GM19099 (cell line): ENCODE results near the gene STAB1.

Experiments
- POLR2A ChIP-seq: IDR thresholded peaks from 3 replicates; pipeline ENCODE4 v1.6.1; 2011; ENCODE audit warnings: low read depth; ENCODE audit not compliant: insufficient read length; ENCODE audit errors: extremely low read depth

The STAB1 gene

DNA sequence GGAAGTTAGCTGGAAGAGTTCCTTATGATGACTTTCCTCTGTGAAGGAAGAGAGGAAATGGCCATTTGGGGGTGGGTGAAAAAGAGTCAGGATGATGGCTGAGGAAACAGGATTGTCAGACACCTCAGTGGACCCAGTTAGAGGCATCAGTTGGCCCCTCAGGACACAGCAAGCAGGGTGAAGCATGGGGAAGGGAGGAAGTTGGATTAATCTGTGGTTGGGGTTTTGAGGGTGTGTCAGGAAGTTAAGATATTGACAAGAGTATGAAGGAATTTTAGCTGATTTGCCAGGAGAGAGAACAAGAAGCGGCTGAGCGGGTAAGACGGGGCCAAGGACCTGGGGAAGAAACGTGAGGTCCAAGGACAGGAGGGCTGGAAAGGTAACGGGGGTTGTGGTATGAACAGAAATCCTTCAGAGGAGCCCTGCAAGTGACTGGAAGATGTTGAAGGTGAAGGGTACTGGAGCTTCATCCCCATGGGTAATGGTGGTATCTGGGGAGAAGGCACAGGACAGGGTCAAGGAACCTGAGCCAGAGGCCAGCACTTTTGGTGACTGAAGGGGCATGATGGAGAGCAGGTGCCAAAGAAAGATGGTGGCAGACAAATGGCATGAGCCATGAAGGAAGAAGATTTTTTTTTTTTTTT, 44.0 kb downstream of the STAB1 start:
- TF ChIP-seq POLR2A: no peak

DNA sequence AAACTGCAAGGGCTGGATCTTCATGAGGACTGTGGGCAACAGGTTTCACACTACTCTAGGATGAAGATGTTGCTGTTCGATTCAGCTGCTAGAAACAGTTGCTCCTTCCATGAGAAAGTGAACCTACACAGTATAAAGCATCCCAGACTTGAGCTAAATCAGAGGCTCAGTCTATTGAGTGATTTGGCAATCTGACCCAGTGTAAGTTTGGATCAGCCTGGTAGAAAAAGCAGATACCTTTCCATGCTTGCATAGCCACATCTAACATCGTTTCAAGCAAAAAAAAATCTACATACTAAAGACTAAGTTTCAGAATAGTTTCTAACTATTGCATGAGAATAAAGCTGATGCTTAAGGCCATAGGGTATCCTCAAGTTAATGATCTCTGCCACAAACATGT, 45.9 kb downstream of the STAB1 start:
- TF ChIP-seq POLR2A: no peak

DNA sequence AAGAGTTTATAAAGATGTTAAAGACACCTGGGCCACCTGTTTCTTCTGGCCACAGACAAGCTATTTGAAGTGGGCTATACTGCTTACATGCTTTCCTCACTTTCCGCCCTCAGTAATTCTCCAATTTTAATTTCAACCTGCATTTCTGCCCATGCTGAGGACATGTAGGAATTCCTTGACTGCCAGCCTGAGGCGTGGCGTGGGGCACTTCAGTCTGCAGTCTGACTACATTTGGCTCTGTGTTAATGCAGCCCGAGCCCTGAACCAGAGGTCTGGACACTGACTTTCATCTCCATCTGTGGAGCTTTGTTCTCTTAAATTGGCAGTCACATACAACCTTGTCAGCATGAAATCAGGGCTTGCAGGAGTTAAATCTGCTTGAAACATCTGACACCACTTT, 49.8 kb downstream of the STAB1 start:
- no peak for TF ChIP-seq POLR2A

DNA sequence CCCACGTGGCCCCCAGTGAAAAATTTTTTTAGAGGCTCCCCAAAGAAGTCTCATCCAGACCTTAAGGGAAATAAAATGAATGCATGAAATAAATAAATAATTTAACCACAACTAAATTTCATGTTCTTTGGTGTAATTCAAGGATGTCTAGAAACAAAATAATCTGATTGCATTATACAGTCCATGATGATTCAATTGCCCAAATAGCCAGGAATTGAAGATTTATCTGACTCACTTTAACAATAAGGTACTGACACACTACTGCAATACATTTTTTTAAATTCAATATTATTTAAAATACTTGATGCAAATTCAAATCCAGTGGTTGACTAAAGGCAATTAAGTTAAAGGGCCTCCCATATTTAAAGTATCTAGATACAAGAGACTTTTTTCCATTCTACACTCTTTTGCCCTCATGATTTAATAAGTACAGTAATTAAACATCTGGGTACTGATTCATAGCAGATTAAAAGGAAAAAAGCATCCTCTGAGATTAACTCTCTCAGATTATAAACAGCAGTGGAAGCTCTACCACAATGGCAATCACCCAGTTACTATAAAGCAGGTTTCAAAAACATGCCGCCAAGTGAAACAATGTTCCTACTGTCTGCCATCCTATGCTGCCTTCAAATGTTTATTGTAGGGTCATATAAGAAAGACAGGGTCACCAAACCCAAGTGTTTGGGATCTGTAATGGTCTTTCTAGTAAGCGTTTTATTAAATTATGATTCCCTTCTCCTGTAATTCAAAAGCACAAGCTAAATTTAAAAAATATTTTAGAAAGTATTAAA, 51.2 kb downstream of the STAB1 start:
- no peak for TF ChIP-seq POLR2A

DNA sequence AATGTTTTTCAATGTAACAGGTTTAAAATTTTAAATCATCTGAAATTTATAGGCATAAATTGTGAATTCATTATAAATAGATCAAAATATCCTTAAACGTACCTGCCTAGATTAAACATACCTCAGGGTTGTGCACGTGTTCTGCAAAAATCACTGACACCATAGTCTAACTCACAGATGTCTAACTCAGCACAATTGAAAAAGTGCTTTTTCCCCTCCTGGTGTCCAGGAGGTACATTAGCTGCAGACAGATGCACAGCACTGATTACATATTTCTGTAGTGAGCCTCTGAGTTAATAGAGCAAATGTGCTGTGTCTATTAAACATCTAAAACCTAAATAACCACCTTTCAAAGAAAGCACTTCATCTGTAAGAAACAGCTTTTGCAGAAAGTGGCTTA, 52.0 kb downstream of the STAB1 start:
- TF ChIP-seq POLR2A: no peak

DNA sequence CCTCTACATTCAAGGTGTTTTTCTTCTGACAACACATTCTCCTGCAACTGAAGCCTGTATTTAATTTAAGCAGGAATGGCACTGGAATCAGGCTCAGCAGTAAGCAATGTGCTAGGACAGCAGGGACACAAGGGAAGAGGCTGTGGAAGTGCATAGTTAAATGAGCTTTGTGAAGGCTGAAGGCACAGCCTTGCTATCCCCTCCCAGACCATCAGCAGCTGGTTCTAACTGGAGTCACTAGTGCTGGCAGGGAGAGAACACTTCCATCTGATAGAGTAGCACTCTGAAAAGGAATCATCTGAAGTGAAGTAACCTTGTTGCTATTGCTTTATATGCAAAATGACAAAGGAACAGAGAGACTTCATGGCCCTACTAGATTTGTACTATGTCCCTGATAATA, 56.0 kb downstream of the STAB1 start:
- TF ChIP-seq POLR2A: no peak

DNA sequence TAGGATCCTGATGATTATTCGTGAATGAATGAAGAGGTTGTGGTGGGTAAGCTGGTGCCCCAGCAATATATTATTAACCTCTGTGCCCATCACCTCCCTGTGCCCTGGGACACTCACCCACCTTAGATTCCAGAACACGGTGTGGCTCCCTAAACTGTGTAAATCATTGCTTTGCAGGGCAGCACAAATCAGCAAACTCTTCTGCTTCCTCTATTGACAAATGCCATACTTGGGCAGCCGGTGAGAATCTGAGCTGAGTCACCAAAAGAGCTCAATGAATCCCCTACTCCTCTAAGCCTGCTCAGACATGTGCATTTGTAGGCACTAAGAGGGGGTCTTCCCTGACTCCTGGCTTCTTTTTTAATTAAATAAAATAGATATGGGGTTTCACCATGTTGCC, 57.0 kb downstream of the STAB1 start:
- no peak for TF ChIP-seq POLR2A

DNA sequence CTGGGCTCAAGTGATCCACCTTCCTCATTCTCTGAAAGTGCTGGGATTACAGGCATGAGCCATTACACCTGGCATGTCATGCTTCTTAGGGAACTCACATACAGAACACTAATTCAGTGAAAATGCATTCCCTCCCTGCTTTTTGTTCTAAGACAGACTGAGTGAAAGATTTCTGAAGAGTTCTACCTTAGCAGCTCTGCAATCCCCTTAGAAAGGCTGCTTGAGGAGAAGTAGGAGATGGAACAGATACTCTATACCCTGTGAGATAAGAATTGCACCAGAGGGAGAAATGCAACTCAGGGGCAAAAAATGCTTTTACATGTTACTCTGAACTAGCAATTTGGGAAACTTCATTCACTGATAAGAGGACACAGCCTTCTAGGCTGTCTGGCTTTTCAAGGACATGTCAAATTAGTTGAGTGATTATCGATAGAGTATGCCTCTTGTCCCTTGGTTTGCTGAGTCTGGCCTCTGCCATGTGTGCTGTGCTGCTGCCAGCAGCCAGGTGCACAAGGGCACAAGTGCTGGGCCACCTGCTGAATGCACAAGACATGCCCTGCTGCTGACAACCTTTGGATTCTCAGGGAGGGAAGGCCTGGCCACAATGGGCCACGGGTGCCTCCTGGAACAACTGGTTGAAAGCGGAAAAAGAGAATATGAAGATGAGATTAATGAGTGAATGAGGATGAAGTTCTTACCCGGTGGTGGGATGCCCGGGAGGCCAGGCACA, 59.1 kb downstream of the STAB1 start:
- no peak for TF ChIP-seq POLR2A

DNA sequence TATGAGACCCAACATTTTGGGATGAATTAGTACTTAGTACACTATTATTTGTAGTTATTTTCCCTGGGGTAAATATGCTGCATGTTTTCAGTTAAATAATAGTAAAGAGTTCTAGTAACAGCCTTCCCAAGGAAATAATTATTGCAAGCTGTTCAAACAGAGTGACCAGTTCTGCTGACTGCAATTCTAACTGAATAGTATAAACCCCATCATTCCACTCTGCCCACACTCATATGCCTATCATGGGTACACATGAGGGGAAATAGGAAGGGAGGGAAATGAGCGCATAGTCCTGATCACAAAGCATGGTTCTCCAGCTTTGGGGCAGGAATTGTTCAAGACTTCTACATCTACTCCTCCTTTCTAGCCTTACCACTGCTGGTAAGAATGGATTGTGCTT, 59.9 kb downstream of the STAB1 start:
- no peak for TF ChIP-seq POLR2A

DNA sequence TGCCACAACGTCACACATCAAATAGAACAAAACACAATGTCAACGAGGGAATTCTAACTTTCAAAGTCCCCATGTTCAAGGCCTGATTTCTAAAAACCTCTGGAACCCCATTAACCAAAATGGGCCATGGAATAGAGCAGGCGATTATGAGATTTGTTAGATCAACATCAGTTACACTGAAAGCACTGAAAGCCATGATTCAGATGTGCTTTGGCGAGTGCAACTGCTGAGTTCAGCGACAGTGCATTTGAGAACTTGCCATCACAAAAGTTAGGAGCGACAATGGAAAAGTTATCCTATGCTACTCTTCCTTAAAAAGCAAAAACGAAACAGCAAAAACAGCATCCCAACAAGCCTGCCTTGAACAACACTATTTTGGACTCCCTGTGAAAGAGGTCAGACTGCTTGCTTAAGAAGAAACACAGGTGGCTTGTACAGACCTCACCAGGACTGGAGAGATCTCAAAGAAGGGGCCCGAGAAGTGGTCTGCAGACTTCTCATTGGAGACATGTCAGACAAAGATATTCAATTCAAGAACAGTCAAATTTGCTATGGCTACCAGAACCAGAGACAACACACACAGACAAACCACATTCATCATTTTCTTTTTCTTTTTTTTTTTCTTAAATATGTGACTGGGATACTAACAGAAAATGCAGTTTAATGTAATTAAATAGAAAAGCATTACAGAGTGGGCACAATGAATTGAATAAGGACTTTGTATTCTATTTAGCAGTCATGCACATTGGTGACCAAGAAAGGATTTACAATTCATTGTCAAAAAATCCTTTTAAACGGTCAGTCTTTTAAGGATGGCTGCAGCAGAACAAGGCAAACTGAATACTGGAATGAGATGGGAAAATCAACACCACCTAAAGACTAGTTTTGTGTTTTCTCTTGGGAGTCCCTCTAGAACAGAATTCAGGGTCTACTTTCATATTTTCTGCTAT, 62.1 kb downstream of the STAB1 start:
- no peak for TF ChIP-seq POLR2A

DNA sequence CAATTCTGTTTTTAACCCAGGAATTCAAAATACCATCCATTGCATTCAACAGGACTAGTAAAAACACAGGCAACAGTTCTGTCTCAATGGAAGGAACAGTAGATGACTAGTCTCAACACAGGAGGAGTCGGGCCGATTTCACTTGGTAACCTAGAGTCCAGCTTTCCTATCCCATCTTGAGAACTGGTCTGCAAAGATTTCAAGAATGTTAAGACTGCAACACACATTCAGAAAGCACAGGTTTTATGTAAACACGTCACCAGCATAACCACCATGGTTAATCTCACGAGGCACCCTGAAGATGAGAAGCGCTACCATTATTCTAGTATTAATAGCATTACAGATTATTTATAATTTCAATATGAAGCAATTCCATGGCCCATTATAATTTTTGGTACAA, 63.3 kb downstream of the STAB1 start:
- no peak for TF ChIP-seq POLR2A

DNA sequence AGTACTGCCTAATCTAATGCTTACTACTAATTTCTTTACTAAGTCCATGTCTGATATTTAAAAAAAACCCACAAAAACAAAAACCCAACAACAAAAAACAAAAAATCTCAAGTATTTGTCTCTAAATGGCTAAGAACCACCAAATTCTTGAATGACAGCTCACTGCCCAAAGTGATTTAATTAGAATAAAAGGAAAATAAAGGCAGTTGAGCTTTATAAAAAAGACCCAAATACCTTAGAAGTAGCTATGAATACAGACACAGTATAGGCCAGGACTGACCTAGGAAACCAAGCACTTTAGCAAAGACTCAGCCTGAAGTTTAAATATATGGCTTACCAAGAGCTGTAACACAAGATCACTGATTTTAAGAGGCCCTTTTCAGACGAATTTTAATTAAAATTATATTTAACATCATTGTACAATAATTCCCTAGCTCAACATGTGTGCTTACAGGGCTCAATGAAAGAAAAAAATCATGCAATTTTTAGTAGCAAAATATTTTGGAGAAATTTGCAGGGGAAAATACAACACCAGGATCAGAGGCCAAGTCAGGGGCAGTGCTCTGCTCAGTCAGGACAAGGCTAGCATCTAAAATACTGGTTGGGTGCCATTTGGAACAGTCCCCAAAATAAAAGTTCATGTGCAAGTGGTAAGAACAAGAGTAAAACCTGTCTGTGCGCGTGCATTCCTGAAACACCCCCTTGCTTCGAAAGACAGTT, 66.0 kb downstream of the STAB1 start:
- no peak for TF ChIP-seq POLR2A

DNA sequence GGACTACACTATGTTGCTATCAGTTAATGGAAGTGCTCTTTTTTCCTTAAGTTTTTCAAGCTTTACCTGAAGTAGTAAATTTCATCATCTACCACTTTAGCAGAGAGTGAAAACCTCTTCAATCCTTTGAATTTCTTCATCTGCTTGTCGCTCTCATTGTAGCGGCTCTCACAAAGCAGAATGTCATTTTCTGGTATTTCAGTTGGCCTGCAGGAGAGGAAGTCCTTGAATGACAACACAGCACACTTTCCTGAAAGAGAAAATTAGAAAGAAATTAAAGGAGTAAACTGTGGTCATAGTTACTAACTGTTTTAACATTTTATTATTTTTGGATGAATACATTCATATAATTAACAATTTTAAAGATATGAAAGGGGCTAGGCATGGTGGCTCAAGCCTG, 68.8 kb downstream of the STAB1 start:
- TF ChIP-seq POLR2A: no peak

DNA sequence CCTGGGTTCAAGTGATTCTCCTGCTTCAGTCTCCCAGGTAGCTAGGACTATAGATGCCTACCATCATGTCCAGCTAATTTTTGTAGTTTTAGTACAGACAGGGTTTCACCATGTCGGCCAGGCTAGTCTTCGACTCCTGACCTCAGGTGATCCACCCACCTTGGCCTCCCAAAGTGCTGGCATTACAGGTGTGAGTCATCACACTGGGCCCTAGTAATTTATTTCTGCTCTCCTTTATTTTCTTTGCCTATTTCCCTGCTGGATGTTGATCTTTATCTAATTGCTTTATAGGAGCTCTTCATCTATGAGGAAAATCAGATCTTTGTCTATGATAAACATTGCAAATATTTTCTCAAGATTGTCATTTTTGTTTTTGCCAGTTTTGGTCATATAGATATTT, 72.9 kb downstream of the STAB1 start:
- TF ChIP-seq POLR2A: no peak

DNA sequence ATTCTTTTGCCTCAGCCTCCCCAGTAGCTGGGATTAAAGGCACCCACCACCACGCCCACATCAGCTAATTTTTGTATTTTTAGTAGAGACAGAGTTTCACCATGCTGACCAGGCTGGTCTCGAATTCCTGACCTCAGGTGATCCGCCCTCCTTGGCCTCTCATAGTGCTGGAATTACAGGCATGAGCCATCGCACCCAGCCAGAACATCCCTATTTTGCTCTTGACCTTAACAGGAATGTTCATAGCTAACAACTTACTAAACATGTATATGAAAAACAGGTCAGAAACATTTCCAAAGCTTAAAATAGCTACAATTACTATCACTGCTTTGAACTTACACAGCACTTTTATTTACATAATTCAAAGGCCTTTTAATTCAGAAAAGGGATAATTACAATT, 74.9 kb downstream of the STAB1 start:
- TF ChIP-seq POLR2A: no peak

DNA sequence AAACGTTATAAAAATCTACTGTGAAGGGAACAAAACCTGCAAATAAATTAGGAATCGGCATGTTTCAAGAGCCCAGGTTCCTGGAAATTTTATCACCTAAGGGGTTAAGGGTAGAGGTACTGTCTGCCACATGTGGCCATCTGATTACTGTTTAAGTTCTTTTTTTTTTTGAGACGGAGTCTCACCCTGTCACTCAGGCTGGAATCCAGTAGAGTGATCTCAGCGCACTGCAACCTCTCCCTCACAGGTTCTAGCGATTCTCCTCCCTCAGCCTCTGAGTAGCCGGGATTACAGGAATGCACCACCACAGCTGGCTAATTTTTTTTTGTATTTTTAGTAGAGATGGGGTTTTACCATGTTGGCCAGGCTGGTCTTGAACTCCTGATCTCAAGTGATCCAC, 77.1 kb downstream of the STAB1 start:
- TF ChIP-seq POLR2A: no peak
